K562 (cell line): Measurements from ENCODE around the gene WWOX.

Experiments
- CEBPB ChIP-seq: fragments of 450-650 bp; IDR thresholded peaks from 2 replicates; pipeline ENCODE4 v1.6.1; 2016; ENCODE audit warnings: missing genetic modification characterization, missing compliant biosample characterization
- CHD4 ChIP-seq: fragments of 200-600 bp; sonication (generic); IDR thresholded peaks from 3 replicates; pipeline ENCODE4 v1.6.1; 2012; ENCODE audit warnings: low read depth, mild to moderate bottlenecking, mixed read lengths, low read length, inconsistent platforms; ENCODE audit not compliant: insufficient read depth, insufficient replicate concordance, poor library complexity, severe bottlenecking
- FIP1L1 ChIP-seq: fragments of 200-400 bp; formaldehyde crosslinking; IDR thresholded peaks from 2 replicates; pipeline ENCODE4 v1.6.1; 2018; ENCODE audit warnings: mild to moderate bottlenecking, low read depth, low read length; ENCODE audit not compliant: poor library complexity, severe bottlenecking
- GABPB1 ChIP-seq: sonication (generic); formaldehyde crosslinking; IDR thresholded peaks from 2 replicates; pipeline ENCODE4 v1.8.0; 2022; ENCODE audit warnings: mild to moderate bottlenecking, missing genetic modification reagents
- HMGXB4 ChIP-seq: sonication (generic); formaldehyde crosslinking; IDR thresholded peaks from 2 replicates; pipeline ENCODE4 v1.8.1; 2023; ENCODE audit warnings: mild to moderate bottlenecking, missing genetic modification reagents
- ZNF77 ChIP-seq: fragments of 250-450 bp; sonication (Bioruptor Pico); IDR thresholded peaks from 2 replicates; pipeline ENCODE4 v1.5.0; 2020
- TF ChIP-seq, protein P1 (sequence below), 3 experiments: IDR thresholded peaks in 2 of 3; conservative IDR thresholded peaks in 1 of 3; 2 replicates each; pipeline ENCODE4 v1.5.1; 2011 to 2012; ENCODE audit warnings: low read length in 3 of 3, mild to moderate bottlenecking in 3 of 3, control low read depth in 2 of 3, improper control_type of control experiment in 1 of 3, inconsistent platforms in 1 of 3, low read depth in 1 of 3, mixed read lengths in 1 of 3, moderate library complexity in 1 of 3; ENCODE audit not compliant: insufficient read depth in 2 of 3
- TF ChIP-seq, protein P2 (sequence below): fragments of 450-650 bp; IDR thresholded peaks from 2 replicates; pipeline ENCODE4 v1.6.1; 2016; ENCODE audit warnings: borderline replicate concordance
- TF ChIP-seq, protein P3 (sequence below): fragments of 450-650 bp; IDR thresholded peaks from 2 replicates; pipeline ENCODE4 v1.6.1; 2016; ENCODE audit warnings: mild to moderate bottlenecking, moderate library complexity
- TF ChIP-seq, protein P4 (sequence below): fragments of 450-650 bp; IDR thresholded peaks from 2 replicates; pipeline ENCODE4 v1.6.1; 2017; ENCODE audit warnings: mild to moderate bottlenecking, moderate library complexity

DNA sequence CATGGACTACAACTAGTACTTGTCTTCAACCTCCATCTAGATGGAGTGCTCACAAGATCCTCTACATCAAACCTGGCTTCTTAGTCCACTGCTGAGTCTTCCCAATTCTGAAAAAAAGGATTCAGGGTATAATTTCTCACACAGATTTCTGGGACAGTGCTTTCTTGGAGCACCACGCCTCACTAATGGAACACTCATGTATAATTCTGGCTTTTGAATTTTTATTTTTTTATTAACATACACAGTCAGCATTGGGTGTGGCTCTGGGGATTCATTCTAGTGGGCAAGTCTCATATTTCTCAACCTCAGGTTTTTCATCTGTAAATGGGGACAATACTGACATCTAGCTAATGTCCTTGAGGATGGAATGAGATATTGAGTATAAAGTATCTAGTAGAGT lies 696.0 kb downstream of the WWOX start:
- TF ChIP-seq GABPB1 (CRISPR knock-in tag) (no peak), FIP1L1 (no peak), ZNF77 (CRISPR knock-in tag) (no peak), CEBPB (tag) (no peak), HMGXB4 (CRISPR knock-in tag) (no peak), CHD4 (no peak)
- TF ChIP-seq, protein P1, sequence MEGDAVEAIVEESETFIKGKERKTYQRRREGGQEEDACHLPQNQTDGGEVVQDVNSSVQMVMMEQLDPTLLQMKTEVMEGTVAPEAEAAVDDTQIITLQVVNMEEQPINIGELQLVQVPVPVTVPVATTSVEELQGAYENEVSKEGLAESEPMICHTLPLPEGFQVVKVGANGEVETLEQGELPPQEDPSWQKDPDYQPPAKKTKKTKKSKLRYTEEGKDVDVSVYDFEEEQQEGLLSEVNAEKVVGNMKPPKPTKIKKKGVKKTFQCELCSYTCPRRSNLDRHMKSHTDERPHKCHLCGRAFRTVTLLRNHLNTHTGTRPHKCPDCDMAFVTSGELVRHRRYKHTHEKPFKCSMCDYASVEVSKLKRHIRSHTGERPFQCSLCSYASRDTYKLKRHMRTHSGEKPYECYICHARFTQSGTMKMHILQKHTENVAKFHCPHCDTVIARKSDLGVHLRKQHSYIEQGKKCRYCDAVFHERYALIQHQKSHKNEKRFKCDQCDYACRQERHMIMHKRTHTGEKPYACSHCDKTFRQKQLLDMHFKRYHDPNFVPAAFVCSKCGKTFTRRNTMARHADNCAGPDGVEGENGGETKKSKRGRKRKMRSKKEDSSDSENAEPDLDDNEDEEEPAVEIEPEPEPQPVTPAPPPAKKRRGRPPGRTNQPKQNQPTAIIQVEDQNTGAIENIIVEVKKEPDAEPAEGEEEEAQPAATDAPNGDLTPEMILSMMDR (IDR thresholded peaks at IDR 0.05 in 2 of 3, conservative IDR thresholded peaks at IDR 0.05 in 1 of 3; ENCODE audit: insufficient read depth in 2 of 3, low read depth in 1 of 3, low read length in 3 of 3): no peak
- TF ChIP-seq, protein P2, sequence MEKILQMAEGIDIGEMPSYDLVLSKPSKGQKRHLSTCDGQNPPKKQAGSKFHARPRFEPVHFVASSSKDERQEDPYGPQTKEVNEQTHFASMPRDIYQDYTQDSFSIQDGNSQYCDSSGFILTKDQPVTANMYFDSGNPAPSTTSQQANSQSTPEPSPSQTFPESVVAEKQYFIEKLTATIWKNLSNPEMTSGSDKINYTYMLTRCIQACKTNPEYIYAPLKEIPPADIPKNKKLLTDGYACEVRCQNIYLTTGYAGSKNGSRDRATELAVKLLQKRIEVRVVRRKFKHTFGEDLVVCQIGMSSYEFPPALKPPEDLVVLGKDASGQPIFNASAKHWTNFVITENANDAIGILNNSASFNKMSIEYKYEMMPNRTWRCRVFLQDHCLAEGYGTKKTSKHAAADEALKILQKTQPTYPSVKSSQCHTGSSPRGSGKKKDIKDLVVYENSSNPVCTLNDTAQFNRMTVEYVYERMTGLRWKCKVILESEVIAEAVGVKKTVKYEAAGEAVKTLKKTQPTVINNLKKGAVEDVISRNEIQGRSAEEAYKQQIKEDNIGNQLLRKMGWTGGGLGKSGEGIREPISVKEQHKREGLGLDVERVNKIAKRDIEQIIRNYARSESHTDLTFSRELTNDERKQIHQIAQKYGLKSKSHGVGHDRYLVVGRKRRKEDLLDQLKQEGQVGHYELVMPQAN: no peak
- TF ChIP-seq, protein P3, sequence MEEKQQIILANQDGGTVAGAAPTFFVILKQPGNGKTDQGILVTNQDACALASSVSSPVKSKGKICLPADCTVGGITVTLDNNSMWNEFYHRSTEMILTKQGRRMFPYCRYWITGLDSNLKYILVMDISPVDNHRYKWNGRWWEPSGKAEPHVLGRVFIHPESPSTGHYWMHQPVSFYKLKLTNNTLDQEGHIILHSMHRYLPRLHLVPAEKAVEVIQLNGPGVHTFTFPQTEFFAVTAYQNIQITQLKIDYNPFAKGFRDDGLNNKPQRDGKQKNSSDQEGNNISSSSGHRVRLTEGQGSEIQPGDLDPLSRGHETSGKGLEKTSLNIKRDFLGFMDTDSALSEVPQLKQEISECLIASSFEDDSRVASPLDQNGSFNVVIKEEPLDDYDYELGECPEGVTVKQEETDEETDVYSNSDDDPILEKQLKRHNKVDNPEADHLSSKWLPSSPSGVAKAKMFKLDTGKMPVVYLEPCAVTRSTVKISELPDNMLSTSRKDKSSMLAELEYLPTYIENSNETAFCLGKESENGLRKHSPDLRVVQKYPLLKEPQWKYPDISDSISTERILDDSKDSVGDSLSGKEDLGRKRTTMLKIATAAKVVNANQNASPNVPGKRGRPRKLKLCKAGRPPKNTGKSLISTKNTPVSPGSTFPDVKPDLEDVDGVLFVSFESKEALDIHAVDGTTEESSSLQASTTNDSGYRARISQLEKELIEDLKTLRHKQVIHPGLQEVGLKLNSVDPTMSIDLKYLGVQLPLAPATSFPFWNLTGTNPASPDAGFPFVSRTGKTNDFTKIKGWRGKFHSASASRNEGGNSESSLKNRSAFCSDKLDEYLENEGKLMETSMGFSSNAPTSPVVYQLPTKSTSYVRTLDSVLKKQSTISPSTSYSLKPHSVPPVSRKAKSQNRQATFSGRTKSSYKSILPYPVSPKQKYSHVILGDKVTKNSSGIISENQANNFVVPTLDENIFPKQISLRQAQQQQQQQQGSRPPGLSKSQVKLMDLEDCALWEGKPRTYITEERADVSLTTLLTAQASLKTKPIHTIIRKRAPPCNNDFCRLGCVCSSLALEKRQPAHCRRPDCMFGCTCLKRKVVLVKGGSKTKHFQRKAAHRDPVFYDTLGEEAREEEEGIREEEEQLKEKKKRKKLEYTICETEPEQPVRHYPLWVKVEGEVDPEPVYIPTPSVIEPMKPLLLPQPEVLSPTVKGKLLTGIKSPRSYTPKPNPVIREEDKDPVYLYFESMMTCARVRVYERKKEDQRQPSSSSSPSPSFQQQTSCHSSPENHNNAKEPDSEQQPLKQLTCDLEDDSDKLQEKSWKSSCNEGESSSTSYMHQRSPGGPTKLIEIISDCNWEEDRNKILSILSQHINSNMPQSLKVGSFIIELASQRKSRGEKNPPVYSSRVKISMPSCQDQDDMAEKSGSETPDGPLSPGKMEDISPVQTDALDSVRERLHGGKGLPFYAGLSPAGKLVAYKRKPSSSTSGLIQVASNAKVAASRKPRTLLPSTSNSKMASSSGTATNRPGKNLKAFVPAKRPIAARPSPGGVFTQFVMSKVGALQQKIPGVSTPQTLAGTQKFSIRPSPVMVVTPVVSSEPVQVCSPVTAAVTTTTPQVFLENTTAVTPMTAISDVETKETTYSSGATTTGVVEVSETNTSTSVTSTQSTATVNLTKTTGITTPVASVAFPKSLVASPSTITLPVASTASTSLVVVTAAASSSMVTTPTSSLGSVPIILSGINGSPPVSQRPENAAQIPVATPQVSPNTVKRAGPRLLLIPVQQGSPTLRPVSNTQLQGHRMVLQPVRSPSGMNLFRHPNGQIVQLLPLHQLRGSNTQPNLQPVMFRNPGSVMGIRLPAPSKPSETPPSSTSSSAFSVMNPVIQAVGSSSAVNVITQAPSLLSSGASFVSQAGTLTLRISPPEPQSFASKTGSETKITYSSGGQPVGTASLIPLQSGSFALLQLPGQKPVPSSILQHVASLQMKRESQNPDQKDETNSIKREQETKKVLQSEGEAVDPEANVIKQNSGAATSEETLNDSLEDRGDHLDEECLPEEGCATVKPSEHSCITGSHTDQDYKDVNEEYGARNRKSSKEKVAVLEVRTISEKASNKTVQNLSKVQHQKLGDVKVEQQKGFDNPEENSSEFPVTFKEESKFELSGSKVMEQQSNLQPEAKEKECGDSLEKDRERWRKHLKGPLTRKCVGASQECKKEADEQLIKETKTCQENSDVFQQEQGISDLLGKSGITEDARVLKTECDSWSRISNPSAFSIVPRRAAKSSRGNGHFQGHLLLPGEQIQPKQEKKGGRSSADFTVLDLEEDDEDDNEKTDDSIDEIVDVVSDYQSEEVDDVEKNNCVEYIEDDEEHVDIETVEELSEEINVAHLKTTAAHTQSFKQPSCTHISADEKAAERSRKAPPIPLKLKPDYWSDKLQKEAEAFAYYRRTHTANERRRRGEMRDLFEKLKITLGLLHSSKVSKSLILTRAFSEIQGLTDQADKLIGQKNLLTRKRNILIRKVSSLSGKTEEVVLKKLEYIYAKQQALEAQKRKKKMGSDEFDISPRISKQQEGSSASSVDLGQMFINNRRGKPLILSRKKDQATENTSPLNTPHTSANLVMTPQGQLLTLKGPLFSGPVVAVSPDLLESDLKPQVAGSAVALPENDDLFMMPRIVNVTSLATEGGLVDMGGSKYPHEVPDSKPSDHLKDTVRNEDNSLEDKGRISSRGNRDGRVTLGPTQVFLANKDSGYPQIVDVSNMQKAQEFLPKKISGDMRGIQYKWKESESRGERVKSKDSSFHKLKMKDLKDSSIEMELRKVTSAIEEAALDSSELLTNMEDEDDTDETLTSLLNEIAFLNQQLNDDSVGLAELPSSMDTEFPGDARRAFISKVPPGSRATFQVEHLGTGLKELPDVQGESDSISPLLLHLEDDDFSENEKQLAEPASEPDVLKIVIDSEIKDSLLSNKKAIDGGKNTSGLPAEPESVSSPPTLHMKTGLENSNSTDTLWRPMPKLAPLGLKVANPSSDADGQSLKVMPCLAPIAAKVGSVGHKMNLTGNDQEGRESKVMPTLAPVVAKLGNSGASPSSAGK: no peak
- TF ChIP-seq, protein P4, sequence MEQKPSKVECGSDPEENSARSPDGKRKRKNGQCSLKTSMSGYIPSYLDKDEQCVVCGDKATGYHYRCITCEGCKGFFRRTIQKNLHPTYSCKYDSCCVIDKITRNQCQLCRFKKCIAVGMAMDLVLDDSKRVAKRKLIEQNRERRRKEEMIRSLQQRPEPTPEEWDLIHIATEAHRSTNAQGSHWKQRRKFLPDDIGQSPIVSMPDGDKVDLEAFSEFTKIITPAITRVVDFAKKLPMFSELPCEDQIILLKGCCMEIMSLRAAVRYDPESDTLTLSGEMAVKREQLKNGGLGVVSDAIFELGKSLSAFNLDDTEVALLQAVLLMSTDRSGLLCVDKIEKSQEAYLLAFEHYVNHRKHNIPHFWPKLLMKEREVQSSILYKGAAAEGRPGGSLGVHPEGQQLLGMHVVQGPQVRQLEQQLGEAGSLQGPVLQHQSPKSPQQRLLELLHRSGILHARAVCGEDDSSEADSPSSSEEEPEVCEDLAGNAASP: no peak
